GM21717 (cell line): Measurements from ENCODE around the gene CASP9.
"Not testable (repeated sequence)": the region's sequence is repeated elsewhere in the genome, so short reads cannot be mapped to it uniquely, and the experiment has no call there.

Source experiments
- ATAC-seq: cut with Tn5 transposase; IDR thresholded peaks from one replicate; pipeline ENCODE4 v1.9.1; 2021; ENCODE audit warnings: mild to moderate bottlenecking, moderate library complexity; ENCODE audit not compliant: unreplicated experiment

Gene CASP9

GRCh38 chr1:15471723-15472122 lies 52.3 kb downstream of the CASP9 start:
- not testable (repeated sequence) for ATAC-seq

GRCh38 chr1:15471067-15471466 lies 52.9 kb downstream of the CASP9 start:
- ATAC-seq, result not testable (repeated sequence)

GRCh38 chr1:15469821-15470448 lies 54.1 kb downstream of the CASP9 start:
- ATAC-seq, result not testable (repeated sequence)

- ATAC-seq, result no peak
These were observed 54.7 kb downstream of the CASP9 start for GRCh38 chr1:15469361-15469760.

GRCh38 chr1:15468145-15468544 lies 55.9 kb downstream of the CASP9 start:
- no peak for ATAC-seq

GRCh38 chr1:15466955-15467625 lies 56.9 kb downstream of the CASP9 start:
- ATAC-seq, result not testable (repeated sequence)

- no peak for ATAC-seq
These were observed 58.3 kb downstream of the CASP9 start for GRCh38 chr1:15465674-15466073.

GRCh38 chr1:15463926-15464322 lies 60.1 kb downstream of the CASP9 start:
- ATAC-seq, result not testable (repeated sequence)

- ATAC-seq, result not testable (repeated sequence)
These were observed 60.8 kb downstream of the CASP9 start for GRCh38 chr1:15463064-15463800.

GRCh38 chr1:15460708-15461095 lies 63.3 kb downstream of the CASP9 start:
- ATAC-seq, result no peak

GRCh38 chr1:15459771-15460707 lies 64.0 kb downstream of the CASP9 start:
- no peak for ATAC-seq

- not testable (repeated sequence) for ATAC-seq
These were observed 65.6 kb downstream of the CASP9 start for GRCh38 chr1:15458388-15458787.

- no peak for ATAC-seq
These were observed 66.4 kb downstream of the CASP9 start for GRCh38 chr1:15457585-15457984.

GRCh38 chr1:15456313-15456954 lies 67.6 kb downstream of the CASP9 start, which contains the start of gene CELA2A:
Gene CELA2A, plus strand, starts transcription at chr1:15456732. Its CDS starts 22 bp downstream, at chr1:15456754.
- no peak for ATAC-seq

GRCh38 chr1:15455522-15455921 lies 68.5 kb downstream of the CASP9 start:
- ATAC-seq, result no peak

GRCh38 chr1:15454256-15454655 lies 69.8 kb downstream of the CASP9 start:
- ATAC-seq, result no peak

GRCh38 chr1:15453734-15454133 lies 70.3 kb downstream of the CASP9 start:
- no peak for ATAC-seq

GRCh38 chr1:15452866-15453571 lies 71.0 kb downstream of the CASP9 start:
- ATAC-seq, result no peak

GRCh38 chr1:15452216-15452615 lies 71.8 kb downstream of the CASP9 start:
- ATAC-seq, result no peak
